GM18498 (cell line): ENCODE measurements around the gene CTNNA3.

Source experiments
- ATAC-seq: cut with Tn5 transposase; IDR thresholded peaks from one replicate; pipeline ENCODE4 v1.9.1; 2021; ENCODE audit warnings: mild to moderate bottlenecking, moderate library complexity; ENCODE audit not compliant: unreplicated experiment

CTNNA3 gene

GRCh38 chr10:67050415-67050814 is 645.6 kb downstream of the CTNNA3 start:
- no peak for ATAC-seq

GRCh38 chr10:67049988-67050387 is 646.0 kb downstream of the CTNNA3 start:
- ATAC-seq, result no peak

GRCh38 chr10:67046507-67046906 is 649.5 kb downstream of the CTNNA3 start:
- no peak for ATAC-seq

GRCh38 chr10:67045404-67045803 is 650.6 kb downstream of the CTNNA3 start:
- no peak for ATAC-seq

- ATAC-seq, result no peak
These were observed 653.0 kb downstream of the CTNNA3 start for GRCh38 chr10:67043041-67043440.

GRCh38 chr10:67036808-67037207 is 659.2 kb downstream of the CTNNA3 start:
- no peak for ATAC-seq

- no peak for ATAC-seq
These were observed 662.1 kb downstream of the CTNNA3 start for GRCh38 chr10:67033878-67034277.

- no peak for ATAC-seq
These were observed 673.9 kb downstream of the CTNNA3 start for GRCh38 chr10:67022099-67022498.

GRCh38 chr10:67017218-67017617 is 678.8 kb downstream of the CTNNA3 start:
- ATAC-seq, result no peak

- no peak for ATAC-seq
These were observed 680.8 kb downstream of the CTNNA3 start for GRCh38 chr10:67015225-67015624.

- ATAC-seq, result no peak
These were observed 684.0 kb downstream of the CTNNA3 start for GRCh38 chr10:67011981-67012380.

- no peak for ATAC-seq
These were observed 684.5 kb downstream of the CTNNA3 start for GRCh38 chr10:67011480-67011879.

GRCh38 chr10:67005981-67006380 is 690.0 kb downstream of the CTNNA3 start:
- no peak for ATAC-seq

GRCh38 chr10:67004690-67005089 is 691.3 kb downstream of the CTNNA3 start:
- no peak for ATAC-seq

GRCh38 chr10:66999762-67000545 is 696.0 kb downstream of the CTNNA3 start:
- no peak for ATAC-seq

- no peak for ATAC-seq
These were observed 699.0 kb downstream of the CTNNA3 start for GRCh38 chr10:66996996-66997395.

- ATAC-seq, result no peak
These were observed 705.7 kb downstream of the CTNNA3 start for GRCh38 chr10:66990143-66990830.

- ATAC-seq, result no peak
These were observed 712.5 kb downstream of the CTNNA3 start for GRCh38 chr10:66983475-66983818.

- no peak for ATAC-seq
These were observed 713.1 kb downstream of the CTNNA3 start for GRCh38 chr10:66982792-66983474.

- no peak for ATAC-seq
These were observed 714.0 kb downstream of the CTNNA3 start for GRCh38 chr10:66982053-66982420.

- ATAC-seq, result no peak
These were observed 714.5 kb downstream of the CTNNA3 start for GRCh38 chr10:66981361-66982052.
